ENCODE results near the gene EYS.

GRCh38 chr6:63787021-63787420 lies 1920.0 kb downstream of the EYS start:
- no peak for TF ChIP-seq TAF1 (IDR thresholded peaks at IDR 0.05; ENCODE audit: borderline replicate concordance, insufficient read depth, low read length)
- TF ChIP-seq POLR2AphosphoS5 (IDR thresholded peaks at IDR 0.05; ENCODE audit: low read depth, low read length), result no peak
- TF ChIP-seq FOXP2 (optimal IDR thresholded peaks at IDR 0.05; ENCODE audit: borderline replicate concordance, extremely low read depth, extremely low read length, insufficient read depth), result no peak
- no peak for TF ChIP-seq SIN3A (IDR thresholded peaks at IDR 0.05; ENCODE audit: borderline replicate concordance, insufficient read depth, low read length)
- no peak for TF ChIP-seq REST (IDR thresholded peaks at IDR 0.05; ENCODE audit: insufficient read depth in 1 of 2, low read depth in 2 of 2, low read length in 2 of 2)
